ENCODE data around the gene C19orf25.
"Not testable (repeated sequence)": the region's sequence is repeated elsewhere in the genome, so short reads cannot be mapped to it uniquely, and the experiment has no call there.

The C19orf25 gene

DNA sequence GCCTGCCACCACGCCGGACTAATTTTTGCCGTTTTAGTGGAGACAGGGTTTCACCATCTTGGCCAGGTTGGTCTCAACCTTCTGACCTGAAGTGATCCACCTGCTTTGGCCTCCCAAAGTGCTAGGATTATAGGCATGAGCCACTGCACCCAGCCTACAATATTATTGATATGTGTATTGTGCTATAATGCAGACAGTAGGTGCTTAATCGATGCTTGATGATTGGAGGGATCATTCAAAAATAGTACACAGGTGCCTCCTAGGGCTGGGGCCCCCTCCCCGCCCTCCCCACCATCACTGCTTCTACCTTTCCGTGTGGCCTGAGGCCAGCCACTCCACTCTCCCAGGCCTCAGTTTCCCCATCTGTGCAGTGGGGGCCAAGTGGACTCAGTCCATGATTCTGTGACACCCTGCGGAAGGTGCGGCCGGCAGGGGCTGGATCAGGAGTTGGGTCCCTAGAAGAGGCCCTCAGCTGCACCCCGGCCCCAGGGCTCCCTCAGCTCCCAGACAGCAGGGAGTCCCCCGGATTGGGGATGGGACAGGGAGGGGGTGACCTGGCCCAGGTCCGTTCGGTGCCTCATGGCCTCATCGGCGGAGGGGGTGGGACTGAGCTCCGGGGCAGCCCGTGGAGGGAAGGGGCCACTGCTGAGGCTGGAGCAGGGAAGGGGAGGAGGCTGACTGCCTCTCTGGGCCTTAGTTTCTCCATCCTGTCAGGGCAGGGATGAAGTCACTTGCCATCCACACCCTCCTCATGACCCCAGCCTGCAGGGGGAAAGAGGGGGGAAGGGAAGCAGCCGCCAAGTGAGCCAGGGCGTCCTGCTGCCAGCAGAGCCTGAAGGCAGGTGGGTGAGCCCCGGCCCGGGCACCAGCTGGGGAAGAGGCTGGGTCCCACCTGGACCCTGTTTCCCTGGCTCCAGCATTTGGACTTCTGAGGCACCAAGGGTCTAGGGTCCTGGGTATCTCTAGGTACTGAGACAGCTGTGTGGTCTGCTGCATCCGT is 32.6 kb upstream of the C19orf25 start:
- no peak for FAIRE-seq

DNA sequence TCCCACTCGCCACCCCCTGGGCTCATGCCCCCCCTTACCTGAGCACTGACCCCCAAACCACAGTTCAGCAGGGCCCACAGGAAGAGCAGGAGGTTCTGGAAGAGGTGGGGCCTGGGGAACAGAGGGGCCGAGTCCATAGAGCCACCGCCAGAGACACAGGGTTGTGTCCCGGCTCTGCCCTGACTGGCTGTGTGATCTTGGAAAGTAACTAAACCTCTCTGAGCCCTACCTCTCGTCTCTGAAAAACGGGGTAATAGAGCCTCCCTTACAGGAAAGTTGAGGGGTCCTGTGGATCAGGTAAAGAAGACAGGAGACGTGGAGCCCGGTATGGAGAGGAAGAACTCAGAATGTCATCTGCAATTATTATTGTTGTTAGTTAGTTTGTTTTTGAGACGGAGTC is 31.8 kb upstream of the C19orf25 start:
- FAIRE-seq, result no peak

DNA sequence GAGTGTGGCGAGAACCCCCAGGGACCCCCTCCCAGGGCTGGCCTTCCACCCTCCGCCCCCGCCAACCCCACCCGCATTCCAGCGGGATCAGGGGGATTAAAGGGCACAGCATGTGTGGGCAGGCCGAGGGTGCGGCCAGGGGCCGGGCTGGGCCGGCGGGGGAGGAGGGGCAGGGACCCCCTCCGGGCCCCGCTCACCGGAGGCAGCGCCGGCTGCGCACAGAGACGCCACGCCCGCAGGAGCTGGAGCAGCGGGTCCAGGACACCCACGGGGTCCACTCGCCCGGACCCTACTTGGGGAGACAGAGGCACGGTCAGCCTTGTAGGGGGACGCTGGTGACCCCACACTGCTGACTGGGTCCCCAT is 31.4 kb upstream of the C19orf25 start:
- no peak for FAIRE-seq

DNA sequence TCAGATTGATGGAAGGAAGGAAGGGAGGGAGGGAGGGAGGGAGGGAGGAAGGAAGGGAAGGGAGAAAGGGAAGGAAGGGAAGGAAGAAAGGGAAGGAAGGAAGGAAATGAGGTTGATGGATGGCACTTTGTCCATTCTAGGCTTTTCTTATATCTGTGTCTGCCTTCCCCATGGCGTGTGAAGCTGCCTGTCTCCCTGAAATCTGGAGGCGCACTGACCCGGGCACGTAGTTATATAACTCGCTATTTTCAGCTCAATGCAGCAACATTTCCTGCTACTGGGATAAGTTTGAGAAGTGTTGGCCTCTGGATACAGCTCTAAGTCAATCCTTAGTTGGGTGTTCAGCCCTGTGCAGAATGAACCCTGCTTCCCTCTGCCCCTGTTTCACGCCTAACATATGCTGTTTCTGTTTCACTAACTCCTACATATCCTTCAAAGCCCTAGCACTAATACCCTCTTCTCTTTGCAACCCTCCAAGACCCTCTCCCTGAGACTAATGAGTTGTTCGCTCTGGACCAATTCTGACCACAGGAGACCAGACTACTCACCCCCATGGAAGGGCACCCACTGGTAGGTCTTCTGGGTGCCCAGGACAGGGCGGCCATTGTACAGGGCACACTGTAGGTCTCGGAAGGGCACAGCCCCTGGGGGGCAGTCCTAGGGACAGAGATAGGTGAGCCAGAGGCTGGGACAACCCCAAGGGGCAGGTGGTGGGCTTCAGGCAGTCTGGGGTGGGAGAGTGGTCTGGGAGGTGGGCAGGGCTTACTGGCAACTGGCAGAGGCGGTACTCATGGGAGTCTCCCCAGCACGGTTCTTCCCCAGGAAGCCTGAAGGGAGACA is 30.8 kb upstream of the C19orf25 start:
- no peak for FAIRE-seq

DNA sequence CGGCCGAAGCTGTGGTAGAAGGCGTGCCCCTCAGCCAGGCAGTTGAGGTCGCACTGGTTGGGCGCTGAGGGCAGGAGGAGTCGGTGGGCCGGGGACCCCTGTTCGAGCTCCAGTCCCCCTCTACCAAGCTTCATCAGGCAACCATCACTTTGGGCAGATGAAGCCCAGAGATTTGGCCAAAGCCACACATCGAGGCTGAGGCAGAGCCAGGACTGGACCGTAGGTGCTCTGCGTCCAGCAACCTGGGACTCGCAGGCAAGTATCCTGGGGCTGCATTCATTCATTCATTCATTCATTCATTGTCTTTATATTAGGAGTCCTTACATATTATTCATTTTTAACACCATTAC is 29.5 kb upstream of the C19orf25 start:
- no peak for FAIRE-seq

DNA sequence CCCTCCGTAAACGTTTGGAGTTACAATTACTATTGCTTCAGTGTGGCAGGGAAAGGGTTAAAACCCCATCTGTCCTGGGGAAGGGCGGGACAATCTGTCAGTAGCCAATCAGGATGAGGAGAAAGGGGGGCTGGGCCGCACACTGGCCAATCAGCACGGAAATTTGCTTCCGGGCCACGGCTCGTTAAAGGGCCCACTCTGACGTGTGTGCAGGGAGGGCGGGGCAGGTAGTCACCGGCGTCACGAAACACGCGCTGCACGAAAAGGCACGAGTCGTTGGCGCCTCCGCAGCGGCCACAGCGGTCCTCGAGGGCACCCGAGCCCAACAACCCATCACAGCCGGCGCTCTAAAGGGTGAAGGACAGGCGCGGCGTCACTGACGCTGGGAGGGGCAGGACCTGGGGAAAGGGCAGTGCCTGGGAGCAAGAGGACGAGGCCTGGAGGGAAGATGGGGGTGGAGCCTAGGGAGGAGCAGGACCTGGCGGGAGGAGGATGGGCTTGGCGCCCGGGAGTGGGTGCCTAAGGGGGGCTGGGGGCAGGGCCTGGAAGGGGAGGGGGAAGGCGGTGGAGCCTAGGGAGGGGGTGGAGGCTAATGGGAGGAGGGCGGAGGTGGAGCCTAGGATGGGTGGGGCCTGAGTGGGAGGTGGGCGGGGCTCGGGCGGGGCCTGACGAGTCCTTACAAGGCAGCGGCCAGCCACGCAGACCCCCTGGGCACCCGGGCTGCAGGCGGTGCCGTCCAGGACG is 28.9 kb upstream of the C19orf25 start:
- FAIRE-seq, result peak; percentile 85

DNA sequence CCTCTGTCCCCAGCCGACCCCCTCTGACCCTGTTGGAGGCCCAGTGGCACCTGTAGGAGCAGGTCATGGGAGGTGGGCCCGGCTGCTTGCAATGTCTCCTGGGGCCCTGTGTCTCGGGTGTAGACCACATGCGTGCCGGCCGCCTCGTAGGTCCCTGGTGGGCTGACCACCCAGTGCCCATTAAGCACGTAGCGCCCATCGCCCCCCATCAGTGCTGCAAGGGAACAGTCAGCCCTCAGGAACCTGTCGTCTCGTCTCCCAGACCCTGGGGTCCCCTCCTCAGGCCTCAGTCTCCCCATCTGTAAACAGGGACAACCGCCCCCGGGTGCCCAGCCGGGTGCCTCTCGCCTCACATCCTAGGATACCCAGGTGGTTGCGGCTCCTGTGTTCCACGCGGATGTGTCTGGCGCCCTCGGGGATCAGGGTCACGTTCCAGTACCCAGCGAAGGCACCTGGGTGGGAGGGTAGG is 28.2 kb upstream of the C19orf25 start:
- no peak for FAIRE-seq

DNA sequence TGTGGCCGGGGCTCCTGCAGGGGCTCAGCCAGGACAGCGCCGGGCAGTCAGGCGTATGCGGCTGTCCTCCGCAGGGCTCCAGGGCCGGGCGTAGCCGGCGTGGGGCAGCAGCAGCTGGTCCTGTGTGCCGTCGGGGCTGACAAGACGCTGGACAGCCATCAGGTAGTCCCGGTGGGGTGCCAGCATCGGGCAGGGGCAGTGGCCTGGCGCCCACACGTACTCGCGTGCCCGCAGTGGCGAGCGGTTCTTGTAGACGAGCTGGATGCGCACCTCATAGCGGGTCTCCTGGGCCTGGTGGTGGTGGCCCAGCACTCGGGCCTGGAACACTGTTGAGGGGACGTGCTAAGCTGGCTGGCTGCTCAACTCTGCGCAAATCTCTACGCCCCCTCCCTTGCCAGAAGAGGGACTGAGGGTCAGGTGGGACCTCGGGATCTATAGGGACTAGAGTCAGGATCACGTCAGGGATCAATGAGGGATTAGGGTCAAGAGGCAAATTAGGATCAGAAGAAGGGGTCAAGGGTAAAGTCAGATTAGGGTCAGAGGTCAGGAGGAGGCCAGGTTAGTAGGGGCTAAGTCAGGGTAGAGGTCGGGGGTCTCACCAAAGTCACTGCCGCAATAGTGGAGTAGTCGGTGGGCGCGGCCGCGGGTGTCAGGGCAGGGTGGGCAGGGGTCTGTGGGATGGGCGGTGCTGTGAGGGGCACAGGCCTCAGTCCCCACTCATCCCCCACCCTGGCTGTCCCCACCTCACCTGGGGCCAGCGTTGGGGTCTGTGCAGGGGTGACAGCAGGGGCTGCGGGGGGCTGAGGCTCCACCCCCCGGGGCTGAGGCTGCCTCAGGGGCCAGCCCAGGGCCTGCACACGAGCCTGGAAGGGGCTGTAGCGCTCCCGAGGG is 27.2 kb upstream of the C19orf25 start:
- no peak for FAIRE-seq

DNA sequence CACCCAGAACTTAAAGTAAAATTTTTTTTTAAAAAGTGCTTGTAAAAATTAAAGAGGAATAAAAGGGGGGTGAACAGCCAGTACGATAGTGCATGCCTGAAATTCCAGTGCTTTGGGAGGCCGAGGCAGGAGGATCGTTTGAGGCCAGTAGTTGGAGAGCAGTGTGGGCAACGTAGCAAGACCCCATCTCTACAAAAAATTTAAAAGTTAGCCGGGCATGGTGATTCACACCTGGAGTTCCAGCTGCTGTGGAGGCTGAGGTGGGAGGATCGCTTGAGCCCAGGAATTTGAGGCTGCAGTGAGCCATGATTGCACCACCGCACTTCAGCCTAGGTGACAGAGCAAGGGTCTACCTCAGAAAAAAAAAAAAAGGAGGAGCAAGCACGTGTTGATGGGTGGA is 26.0 kb upstream of the C19orf25 start:
- no peak for FAIRE-seq

DNA sequence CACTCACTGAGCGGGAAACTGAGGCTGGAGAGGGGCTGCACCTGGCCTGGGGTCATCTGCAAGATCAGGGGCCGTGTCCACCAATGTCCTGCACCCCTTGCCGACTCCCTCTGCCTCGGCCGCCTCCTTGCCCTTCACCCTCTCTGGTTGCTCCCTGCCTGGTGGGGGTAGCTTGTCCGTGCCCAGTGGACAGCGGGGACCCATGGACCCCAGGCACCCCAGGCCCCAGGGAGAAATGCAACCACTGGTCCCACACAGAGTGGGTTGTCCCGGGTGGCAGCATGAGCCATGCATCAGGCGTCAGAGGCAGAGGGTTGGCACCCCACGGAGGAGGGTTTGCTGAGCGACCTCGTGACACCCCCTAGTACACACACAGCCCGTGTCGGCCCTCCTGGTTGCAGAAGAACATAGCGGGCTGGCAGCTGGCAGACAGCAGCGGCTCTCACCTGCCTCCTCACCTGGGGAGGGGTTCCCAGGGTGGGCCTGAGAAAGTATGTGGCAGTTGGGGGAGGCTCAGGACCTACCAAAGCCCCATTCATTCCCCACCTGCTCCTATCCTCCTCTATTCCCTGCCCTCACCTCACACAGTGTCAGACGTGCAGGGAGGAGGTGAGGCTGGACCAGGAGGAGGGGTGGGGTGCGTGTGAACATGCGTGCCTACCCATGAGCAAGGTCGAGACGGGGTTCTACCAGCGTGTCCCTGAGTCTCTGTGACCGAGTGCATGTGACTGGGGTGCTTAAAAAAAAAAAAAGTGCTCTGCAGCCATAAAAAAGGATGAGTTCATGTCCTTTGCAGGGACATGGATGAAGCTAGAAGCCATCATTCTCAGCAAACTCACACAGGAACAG is 25.1 kb upstream of the C19orf25 start:
- no peak for FAIRE-seq

DNA sequence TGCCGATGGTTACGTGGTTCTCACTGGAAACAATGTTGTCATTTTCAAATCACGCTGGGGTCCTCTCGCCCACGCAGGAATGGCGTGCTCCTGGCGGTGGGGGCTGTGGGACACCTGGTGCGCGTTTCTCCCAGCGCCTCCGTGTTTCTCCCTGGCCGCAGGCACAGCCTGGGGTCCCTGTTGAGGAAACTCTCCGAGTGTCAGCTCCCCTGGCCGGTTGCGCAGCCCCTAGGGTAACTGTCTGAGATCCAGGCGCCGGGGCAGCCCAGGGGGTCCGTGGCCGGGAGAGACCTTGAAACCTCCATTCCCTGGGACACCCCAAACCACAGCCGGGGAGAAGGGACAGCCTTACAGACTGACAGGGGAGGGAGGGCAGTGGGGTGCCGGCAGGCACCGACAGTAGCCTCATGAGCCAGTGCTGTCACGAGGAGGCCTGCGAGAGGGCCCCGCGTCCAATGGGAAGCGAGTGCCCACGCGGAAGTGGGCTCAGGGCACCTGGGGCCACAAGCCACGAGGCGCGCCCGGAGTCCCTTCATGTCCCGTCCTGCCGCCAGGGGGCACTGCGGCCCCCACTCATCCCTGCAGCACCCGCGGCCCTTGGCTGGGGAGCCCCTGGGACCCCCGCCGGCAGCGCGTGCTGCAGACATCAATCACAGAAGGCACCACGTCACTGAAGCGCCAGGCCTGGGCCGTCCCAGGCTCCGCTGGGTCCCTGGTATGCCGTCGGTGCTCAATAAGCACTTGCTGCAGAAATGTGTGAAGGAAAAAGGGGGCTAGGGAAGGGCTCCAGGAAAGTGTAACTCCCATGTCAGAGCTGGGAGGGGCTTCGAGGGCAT is 24.3 kb upstream of the C19orf25 start:
- no peak for FAIRE-seq

DNA sequence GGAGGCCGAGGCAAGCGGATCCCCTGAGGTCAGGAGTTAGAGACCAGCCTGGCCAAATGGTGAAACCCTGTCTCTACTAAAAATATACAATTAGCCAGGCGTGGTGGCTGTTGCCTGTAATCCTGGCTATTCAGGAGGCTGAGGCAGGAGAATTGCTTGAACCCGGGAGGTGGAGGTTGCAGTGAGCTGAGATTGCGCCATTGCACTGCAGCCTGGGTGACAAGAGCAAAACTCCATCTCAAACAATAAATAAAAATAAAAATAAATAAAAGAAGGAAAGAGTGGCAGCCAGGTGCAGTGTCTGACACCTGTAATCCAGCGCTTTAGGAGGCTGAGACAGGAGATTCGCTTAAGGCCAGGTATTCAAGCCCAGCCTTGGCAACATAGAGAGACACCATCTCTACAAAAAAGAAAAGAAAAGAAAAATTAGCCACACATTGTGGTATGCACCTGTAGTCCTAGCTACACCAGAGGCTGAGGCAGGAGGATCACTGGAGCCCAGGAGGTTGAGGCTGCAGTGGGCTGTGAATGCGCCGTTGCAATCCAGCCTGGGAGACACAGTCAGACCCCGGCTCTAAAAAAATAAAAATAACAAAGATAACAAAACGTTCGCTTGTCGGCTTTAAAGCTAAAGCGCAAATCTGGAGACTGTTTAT is 23.5 kb upstream of the C19orf25 start:
- FAIRE-seq, result no peak

DNA sequence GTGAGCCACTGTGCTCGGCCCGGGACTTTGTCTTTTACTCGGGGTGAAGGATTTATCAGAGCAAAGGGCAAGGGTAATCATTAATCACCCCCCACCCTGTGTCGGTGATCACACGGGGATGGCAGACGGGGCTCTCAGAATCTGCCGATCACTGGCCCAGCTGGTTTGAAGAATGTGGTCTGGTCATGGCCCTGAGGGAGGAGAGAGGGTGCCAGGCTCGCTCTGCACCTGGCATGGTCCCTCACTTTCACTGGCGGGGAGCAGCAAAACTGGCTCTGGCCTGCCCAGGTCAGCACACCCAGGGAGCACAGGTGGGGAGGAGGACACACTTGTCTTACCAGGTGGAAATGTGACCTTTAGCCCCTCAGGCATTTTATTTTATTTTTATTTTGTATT is 22.2 kb upstream of the C19orf25 start:
- FAIRE-seq, result no peak

DNA sequence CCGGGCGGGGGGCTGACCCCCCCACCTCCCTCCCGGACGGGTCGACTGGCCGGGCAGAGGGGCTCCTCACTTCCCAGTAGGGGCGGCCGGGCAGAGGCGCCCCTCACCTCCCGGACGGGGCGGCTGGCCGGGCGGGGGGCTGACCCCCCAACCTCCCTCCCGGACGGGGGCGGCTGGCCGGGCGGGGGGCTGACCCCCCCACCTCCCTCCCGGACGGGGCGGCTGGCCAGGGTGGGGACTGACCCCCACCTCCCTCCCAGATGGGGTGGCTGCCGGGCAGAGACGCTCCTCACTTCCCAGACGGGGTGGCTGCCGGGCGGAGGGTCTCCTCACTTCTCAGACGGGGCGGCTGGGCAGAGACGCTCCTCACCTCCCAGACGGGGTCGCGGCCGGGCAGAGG is 20.2 kb upstream of the C19orf25 start:
- not testable (repeated sequence) for FAIRE-seq

DNA sequence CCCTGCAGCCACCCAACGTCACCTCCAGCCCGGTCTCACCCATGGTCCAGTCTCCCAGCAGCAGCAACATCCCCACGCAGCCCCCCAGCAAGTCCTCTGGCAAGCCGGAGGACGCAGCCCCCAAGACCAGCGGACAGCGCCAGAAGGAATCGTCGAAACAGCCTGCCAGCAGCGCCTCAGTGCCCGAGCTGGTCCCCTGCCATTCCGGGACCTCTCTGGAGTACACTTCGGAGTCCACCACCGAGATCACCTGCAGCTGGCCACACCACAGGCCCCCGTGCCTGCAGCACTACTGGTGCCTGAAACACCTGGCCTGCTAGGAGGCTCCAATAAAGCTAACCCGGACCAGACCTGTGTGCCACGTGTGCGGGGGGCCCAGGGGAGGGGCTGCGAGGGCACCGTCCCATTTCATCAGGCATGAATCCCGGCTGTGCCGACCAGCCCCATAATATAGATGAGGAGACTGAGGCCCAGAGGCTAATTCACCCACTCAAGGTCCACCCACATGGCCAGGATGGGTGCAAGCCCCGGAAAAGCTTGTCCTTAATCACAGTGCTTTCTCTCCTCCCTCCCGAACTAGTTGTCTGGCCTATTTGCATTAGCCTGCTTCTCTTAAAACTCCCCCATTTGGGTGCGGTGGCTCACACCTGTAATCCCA is 18.7 kb upstream of the C19orf25 start:
- no peak for FAIRE-seq

DNA sequence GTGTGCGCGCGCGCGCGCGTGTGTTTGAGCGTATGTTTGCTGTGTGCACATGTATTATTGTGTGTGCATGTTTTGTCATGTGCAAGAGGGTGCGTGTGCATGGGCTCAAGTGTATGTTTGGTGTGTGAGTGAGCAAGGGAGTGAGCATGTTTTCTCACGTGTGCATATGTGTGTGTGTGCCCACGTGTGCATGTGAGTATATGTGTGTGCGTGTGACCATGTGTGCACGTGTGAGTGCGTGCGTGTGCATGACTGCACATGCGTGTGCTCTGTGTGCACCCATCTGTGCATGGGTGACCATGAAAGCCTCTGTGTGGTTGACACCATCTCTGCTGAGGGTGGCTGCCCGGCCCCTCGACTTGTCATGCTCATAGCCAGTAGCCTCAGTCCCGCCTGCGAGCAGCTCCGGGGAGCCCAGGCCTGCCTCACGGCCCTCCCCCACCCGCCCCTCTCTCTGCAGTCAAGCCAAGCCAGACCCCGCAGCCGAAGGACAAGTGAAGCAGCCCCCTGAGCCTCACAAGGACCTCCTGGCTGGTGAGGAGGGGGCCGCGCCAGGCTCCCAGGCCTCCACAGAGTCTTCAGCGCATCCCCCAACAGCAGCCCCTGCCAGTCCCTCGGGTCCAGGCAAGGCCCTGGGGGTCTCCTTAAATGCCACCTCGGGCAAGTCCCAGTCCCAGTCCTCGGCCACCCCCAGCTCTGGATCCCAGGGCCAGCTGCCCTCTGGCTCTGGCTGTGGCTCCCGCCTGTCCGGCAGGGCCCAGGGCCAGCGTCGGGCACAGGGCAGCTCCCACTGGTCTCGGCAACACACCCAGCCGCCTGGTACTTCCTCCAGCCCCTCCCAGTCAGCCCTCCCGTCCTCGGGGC is 17.9 kb upstream of the C19orf25 start:
- no peak for FAIRE-seq

DNA sequence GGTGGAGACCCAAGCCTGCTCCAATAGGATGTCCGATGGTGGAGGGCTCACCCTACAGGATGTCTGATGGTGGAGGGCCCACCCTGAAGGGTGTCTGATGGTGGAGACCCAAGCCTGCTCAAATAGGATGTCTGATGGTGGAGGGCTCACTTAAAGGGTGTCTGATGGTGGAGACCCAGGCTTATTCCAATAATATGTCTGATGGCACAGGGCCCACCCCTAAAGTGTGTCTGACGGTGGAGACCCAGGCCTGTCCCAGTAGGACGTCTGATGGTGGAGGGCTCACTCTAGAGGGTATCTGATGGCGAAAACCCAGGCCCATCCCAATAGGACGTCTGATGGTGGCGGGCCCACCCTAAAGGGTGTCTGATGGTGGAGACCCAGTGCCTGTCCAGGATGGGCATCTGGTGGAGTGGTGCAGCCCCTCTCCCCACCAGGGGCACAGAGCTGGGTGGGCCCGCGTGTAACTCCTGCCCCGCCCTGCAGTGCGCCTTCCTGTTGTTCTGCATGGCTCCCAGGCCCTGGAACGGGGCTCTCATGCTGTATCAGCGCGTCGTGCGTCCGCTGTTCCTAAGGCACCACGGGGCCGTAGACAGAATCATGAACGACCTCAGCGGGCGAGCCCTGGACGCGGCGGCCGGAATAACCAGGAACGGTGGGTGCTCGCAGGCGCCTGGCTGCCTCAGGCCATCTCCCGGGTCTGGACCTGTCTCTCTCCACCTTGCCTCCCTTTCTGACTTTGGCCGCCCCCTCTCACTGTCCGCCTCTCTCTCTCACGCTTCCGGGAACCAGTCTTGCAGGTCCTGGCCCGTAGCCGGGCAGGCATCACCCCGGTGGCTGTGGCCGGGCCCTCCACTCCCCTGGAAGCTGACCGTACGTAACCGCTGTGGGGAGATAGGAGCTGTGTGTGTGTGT is 17.0 kb upstream of the C19orf25 start:
- FAIRE-seq, result no peak
